SU-DHL-6 (cell line): ENCODE data around the gene STPG4.

Experiments used
- H2AFZ ChIP-seq: fragments of 200-600 bp; sonication (generic); 2 replicates; pipeline ENCODE4 v1.6.1; 2014; ENCODE audit warnings: low read depth, mild to moderate bottlenecking, moderate library complexity, mixed read lengths, antibody characterized with exemption, low read length; ENCODE audit not compliant: severe bottlenecking
- H3F3A ChIP-seq: fragments of 200-600 bp; shearing (Covaris generic); 2 replicates; pipeline ENCODE4 v1.6.0; 2016; ENCODE audit warnings: antibody characterized with exemption, mild to moderate bottlenecking; ENCODE audit not compliant: insufficient read depth
- H3K27ac ChIP-seq: fragments of 200-600 bp; sonication (generic); 2 replicates; pipeline ENCODE4 v1.5.1; 2016; ENCODE audit warnings: low read depth, mild to moderate bottlenecking, low read length, moderate library complexity, mixed read lengths
- H3K27me3 ChIP-seq: fragments of 200-600 bp; sonication (generic), shearing (Covaris generic); 2 replicates; pipeline ENCODE4 v1.6.0; 2014; ENCODE audit warnings: mild to moderate bottlenecking, low read length
- H3K36me3 ChIP-seq: fragments of 200-600 bp; sonication (generic); 2 replicates; pipeline ENCODE4 v1.6.1; 2014; ENCODE audit warnings: mild to moderate bottlenecking, low read length, mixed read lengths
- H3K4me2 ChIP-seq: fragments of 300-600, 200-600 bp; shearing (Covaris generic), sonication (generic); 2 replicates; pipeline ENCODE4 v1.6.0; 2014; ENCODE audit warnings: low read length, low read depth, mild to moderate bottlenecking; ENCODE audit not compliant: poor library complexity, severe bottlenecking
- H3K4me3 ChIP-seq: fragments of 200-600 bp; sonication (generic); 2 replicates; pipeline ENCODE4 v1.5.1; 2014; ENCODE audit warnings: antibody characterized with exemption, low read length, mild to moderate bottlenecking, mixed read lengths; ENCODE audit not compliant: insufficient read depth, poor library complexity, severe bottlenecking
- H3K79me2 ChIP-seq: fragments of 200-600 bp; sonication (generic); 2 replicates; pipeline ENCODE4 v1.6.1; 2014; ENCODE audit warnings: mild to moderate bottlenecking, low read length, moderate library complexity; ENCODE audit not compliant: insufficient read depth
- H3K9ac ChIP-seq: fragments of 200-600 bp; sonication (generic); 2 replicates; pipeline ENCODE4 v1.7.0; 2014; ENCODE audit warnings: mild to moderate bottlenecking, low read length
- H3K9me2 ChIP-seq: fragments of 200-600 bp; sonication (generic); replicated peaks from 2 replicates; pipeline ENCODE4 v1.6.1; 2014; ENCODE audit warnings: low read length; ENCODE audit not compliant: insufficient read depth
- H3K9me3 ChIP-seq: fragments of 200-600 bp; sonication (generic); 2 replicates; pipeline ENCODE4 v1.6.1; 2014; ENCODE audit warnings: low read length, mixed read lengths; ENCODE audit not compliant: insufficient read depth
- H4K20me1 ChIP-seq: fragments of 200-600 bp; sonication (generic); 2 replicates; pipeline ENCODE4 v1.6.1; 2014; ENCODE audit warnings: low read depth, mild to moderate bottlenecking, antibody characterized with exemption, low read length, moderate library complexity, mixed read lengths
- EZH2phosphoT487 ChIP-seq: fragments of 200-600 bp; sonication (generic), shearing (Covaris generic); conservative IDR thresholded peaks from 2 replicates; pipeline ENCODE4 v1.6.1; 2018; ENCODE audit warnings: mild to moderate bottlenecking, antibody characterized with exemption, low read length, moderate library complexity, mixed read lengths
- TF ChIP-seq, protein P1 (sequence below): fragments of 200-600 bp; sonication (generic); IDR thresholded peaks from one replicate; pipeline ENCODE4 v1.5.1; 2017; ENCODE audit warnings: antibody characterized with exemption, mild to moderate bottlenecking, low read length, moderate library complexity; ENCODE audit not compliant: insufficient read depth, poor library complexity, severe bottlenecking

The STPG4 gene, protein sequence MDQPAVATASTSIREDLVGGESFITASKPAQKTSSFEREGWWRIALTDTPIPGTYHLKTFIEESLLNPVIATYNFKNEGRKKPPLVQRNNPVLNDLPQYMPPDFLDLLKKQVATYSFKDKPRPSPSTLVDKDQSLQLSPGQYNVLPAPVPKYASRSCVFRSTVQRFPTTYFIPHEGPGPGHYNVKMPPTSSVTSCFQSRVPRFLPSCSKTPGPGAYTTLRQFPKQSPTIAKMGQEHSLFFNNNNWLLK

DNA sequence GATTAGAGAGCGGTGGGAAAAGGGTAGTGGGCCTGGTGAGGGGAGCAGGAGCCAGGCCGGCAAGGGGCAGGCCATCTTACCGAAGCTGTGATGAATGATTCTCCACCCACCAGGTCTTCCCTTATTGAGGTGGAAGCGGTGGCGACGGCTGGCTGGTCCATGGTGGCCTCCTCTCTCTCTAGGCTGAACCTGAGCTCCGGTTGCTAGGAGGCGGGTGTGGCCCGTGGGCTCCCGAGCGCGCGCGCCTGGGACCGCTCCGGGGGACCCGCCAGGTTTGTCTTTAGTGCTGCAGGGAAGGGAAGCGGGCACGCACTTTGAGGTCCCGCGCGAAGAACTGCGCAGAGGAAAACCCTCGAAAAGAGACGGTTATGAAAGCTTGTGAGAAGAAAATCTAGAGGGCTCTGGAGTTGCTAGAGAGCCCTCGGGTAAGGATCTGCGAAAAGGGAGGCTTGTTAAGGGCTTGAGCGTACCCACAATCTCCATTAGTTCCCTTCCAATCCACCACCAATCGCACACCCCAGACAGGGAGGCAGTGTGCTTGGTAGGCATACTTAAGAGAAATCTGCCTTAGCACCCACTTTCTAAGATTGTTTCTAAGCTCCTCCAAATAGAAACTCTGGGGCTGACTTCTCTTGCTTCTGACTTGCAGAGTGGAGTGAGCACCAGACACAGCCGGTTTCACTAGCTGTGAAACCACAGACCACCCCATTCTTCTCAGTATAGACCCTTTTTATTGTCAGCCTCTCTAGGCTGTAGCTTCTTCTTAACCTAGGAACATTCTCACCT lies at the start of gene STPG4:
Gene STPG4 (minus strand): TSS at position 218 of the 786 bp plus-strand sequence. CDS start 57 bp downstream, at position 161.
- Histone ChIP-seq H3K27me3 (no peaks in the 10 kb centered on the region), H3K4me2 (no peak within 1 kb of the TSS), H3F3A (peaks cover 51% of the 10 kb centered on the region), H3K9me2 (no peaks in the 10 kb centered on the region), H3K9ac (no peak within 1 kb of the TSS), H3K4me3 (no peak within 1 kb of the TSS), H3K9me3 (no peaks in the 10 kb centered on the region), H3K79me2 (no peaks in the 10 kb centered on the region), H3K36me3 (peaks cover 29% of the 10 kb centered on the region), H2AFZ (no peak within 1 kb of the TSS), H3K27ac (peak within 1 kb of the TSS; percentile 14; the same call in 1 of the 2 replicates), H4K20me1 (peaks cover 11% of the 10 kb centered on the region; the same call in 1 of the 2 replicates)
- TF ChIP-seq, protein P1, sequence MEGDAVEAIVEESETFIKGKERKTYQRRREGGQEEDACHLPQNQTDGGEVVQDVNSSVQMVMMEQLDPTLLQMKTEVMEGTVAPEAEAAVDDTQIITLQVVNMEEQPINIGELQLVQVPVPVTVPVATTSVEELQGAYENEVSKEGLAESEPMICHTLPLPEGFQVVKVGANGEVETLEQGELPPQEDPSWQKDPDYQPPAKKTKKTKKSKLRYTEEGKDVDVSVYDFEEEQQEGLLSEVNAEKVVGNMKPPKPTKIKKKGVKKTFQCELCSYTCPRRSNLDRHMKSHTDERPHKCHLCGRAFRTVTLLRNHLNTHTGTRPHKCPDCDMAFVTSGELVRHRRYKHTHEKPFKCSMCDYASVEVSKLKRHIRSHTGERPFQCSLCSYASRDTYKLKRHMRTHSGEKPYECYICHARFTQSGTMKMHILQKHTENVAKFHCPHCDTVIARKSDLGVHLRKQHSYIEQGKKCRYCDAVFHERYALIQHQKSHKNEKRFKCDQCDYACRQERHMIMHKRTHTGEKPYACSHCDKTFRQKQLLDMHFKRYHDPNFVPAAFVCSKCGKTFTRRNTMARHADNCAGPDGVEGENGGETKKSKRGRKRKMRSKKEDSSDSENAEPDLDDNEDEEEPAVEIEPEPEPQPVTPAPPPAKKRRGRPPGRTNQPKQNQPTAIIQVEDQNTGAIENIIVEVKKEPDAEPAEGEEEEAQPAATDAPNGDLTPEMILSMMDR = no peak
- no peak for TF ChIP-seq EZH2phosphoT487

DNA sequence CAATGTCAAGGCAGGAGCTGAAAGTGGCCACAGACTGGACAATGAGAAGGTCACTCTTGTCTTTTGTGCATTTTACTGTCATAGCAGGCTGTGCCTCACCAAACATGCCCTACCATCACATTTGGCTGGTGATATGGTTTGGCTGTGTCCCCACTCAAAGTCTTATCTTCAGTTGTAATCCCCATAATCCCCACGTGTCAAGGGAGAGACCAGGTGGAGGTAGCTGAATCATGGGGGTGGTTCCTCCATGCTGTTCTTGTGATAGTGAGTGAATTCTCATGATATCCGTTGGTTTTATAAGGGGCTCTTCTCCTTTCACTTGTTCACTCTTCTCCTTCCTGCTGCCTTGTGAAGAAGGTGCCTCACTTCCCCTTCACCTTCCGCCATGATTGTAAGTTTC lies 49.6 kb upstream of the STPG4 start:
- no peak overlapping the region for H2AFZ ChIP-seq
- no peak overlapping the region for H3K4me3 ChIP-seq
- H3K79me2 ChIP-seq = no peaks in the 10 kb centered on the region
- no peak overlapping the region for H3K27ac ChIP-seq
- H3K9me3 ChIP-seq = no peaks in the 10 kb centered on the region
- H4K20me1 ChIP-seq = no peaks in the 10 kb centered on the region
- H3K4me2 ChIP-seq = no peak overlapping the region
- no peaks in the 10 kb centered on the region for H3K36me3 ChIP-seq
- no peaks in the 10 kb centered on the region for H3K9me2 ChIP-seq
- no peak for TF ChIP-seq EZH2phosphoT487
- TF ChIP-seq, protein P1 = no peak
- H3F3A ChIP-seq = no peaks in the 10 kb centered on the region
- H3K9ac ChIP-seq = no peak overlapping the region
- no peaks in the 10 kb centered on the region for H3K27me3 ChIP-seq

GRCh38 chr2:47203995-47204394 lies 48.9 kb upstream of the STPG4 start:
- no peaks in the 10 kb centered on the region for H3K36me3 ChIP-seq
- H3K9ac ChIP-seq = no peak overlapping the region
- H3F3A ChIP-seq = no peaks in the 10 kb centered on the region
- H4K20me1 ChIP-seq = no peaks in the 10 kb centered on the region
- no peaks in the 10 kb centered on the region for H3K79me2 ChIP-seq
- no peaks in the 10 kb centered on the region for H3K9me2 ChIP-seq
- TF ChIP-seq, protein P1 = no peak
- no peak for TF ChIP-seq EZH2phosphoT487
- no peaks in the 10 kb centered on the region for H3K9me3 ChIP-seq
- no peak overlapping the region for H3K27ac ChIP-seq
- no peaks in the 10 kb centered on the region for H3K27me3 ChIP-seq
- H3K4me2 ChIP-seq = no peak overlapping the region
- H2AFZ ChIP-seq = no peak overlapping the region
- no peak overlapping the region for H3K4me3 ChIP-seq
